ENCODE data around the gene MUC5AC. TPM values are rescaled to one million over a fixed set of nuclear protein-coding genes. Genes with fewer than 3 reads are reported as not detected.

MUC5AC gene
- total RNA-seq, 1 experiment from 2014 or later: 51.2 TPM

GRCh38 chr11:1219834-1220815, 62.4 kb downstream of the MUC5AC start:
- TF ChIP-seq CTCF (IDR thresholded peaks at IDR 0.05; ENCODE audit: unreplicated experiment): no peak
- peak; percentile 38 for DNase-seq
- CTCF ChIA-PET: interaction anchor here (0.6 kb wide), 1 partner anchor 132 kb away, joined by 6 read pairs; no protein-coding TSS in a partner anchor
- no peak overlapping the region for H3K27ac Mint-ChIP-seq (ENCODE audit: unreplicated experiment)
- H3K4me1 Mint-ChIP-seq (ENCODE audit: low read depth, unreplicated experiment): peaks cover 16% of the 10 kb centered on the region
- intact Hi-C loops (cut with micrococcal nuclease; ENCODE audit: unreplicated experiment): no loop called here
- no peak overlapping the region for H3K4me3 Mint-ChIP-seq (ENCODE audit: low read depth, unreplicated experiment)
- no peaks in the 10 kb centered on the region for H3K9me3 Mint-ChIP-seq (ENCODE audit: low read depth, unreplicated experiment)
- peaks cover 10% of the 10 kb centered on the region for H3K36me3 Mint-ChIP-seq (ENCODE audit: insufficient read depth, unreplicated experiment)
- no TSS peak for BruUV-seq (replicated peaks)
- H3K27me3 Mint-ChIP-seq (ENCODE audit: unreplicated experiment): peaks cover 31% of the 10 kb centered on the region

- no TSS peak for BruUV-seq (replicated peaks)
- no peaks in the 10 kb centered on the region for H3K9me3 Mint-ChIP-seq (ENCODE audit: low read depth, unreplicated experiment)
- H3K27me3 Mint-ChIP-seq (ENCODE audit: unreplicated experiment): peaks cover 31% of the 10 kb centered on the region
- peak overlapping the region; percentile 6 for H3K27ac Mint-ChIP-seq (ENCODE audit: unreplicated experiment)
- no peak for TF ChIP-seq CTCF (IDR thresholded peaks at IDR 0.05; ENCODE audit: unreplicated experiment)
- intact Hi-C loops (cut with micrococcal nuclease; ENCODE audit: unreplicated experiment): no loop called here
- no peak overlapping the region for H3K4me3 Mint-ChIP-seq (ENCODE audit: low read depth, unreplicated experiment)
- CTCF ChIA-PET: no interaction called here
- peaks cover 16% of the 10 kb centered on the region for H3K4me1 Mint-ChIP-seq (ENCODE audit: low read depth, unreplicated experiment)
- peaks cover 14% of the 10 kb centered on the region for H3K36me3 Mint-ChIP-seq (ENCODE audit: insufficient read depth, unreplicated experiment)
- no peak for DNase-seq
These were observed 63.4 kb downstream of the MUC5AC start for GRCh38 chr11:1220941-1221721.

GRCh38 chr11:1221848-1222311, 64.1 kb downstream of the MUC5AC start:
- peaks cover 14% of the 10 kb centered on the region for H3K36me3 Mint-ChIP-seq (ENCODE audit: insufficient read depth, unreplicated experiment)

More at GRCh38 chr11:1221848-1222311, 64.1 kb downstream of the MUC5AC start:
- DNase-seq: peak; percentile 0
- H3K9me3 Mint-ChIP-seq (ENCODE audit: low read depth, unreplicated experiment): no peaks in the 10 kb centered on the region
- H3K4me3 Mint-ChIP-seq (ENCODE audit: low read depth, unreplicated experiment): no peak overlapping the region
- peaks cover 31% of the 10 kb centered on the region for H3K27me3 Mint-ChIP-seq (ENCODE audit: unreplicated experiment)
- intact Hi-C loops (cut with micrococcal nuclease; ENCODE audit: unreplicated experiment): no loop called here
- CTCF ChIA-PET: no interaction called here
- TF ChIP-seq CTCF (IDR thresholded peaks at IDR 0.05; ENCODE audit: unreplicated experiment): no peak
- H3K27ac Mint-ChIP-seq (ENCODE audit: unreplicated experiment): no peak overlapping the region
- peaks cover 16% of the 10 kb centered on the region for H3K4me1 Mint-ChIP-seq (ENCODE audit: low read depth, unreplicated experiment)
- BruUV-seq (replicated peaks): no TSS peak
